Body of pancreas (tissue), 4 donors: ENCODE data around the gene ADGRA3.

Experiments
- CTCF ChIP-seq, 7 experiments: fragments of 450-650 bp in 4 of 7; fragments of 200-600 bp in 3 of 7; sonication (generic) in 3 of 7; IDR thresholded peaks; one replicate each; pipeline ENCODE4 v1.5.1; 2016 to 2019; ENCODE audit warnings: antibody characterized with exemption in 7 of 7
- POLR2A ChIP-seq, 3 donors: fragments of 450-650 bp; IDR thresholded peaks; one replicate each; pipeline ENCODE4 v1.6.1; 2016; ENCODE audit warnings: antibody characterized with exemption in 3 of 3, mild to moderate bottlenecking in 2 of 3

- no peak for TF ChIP-seq POLR2A (IDR thresholded peaks at IDR 0.05)
- no peak for TF ChIP-seq CTCF (IDR thresholded peaks at IDR 0.05)
These were observed 87.4 kb downstream of the ADGRA3 start for GRCh38 chr4:22428441-22428840.
